ES-I3 (cell line): ENCODE results near the gene PRPF40A.

ENCODE experiments used
- H3K36me3 ChIP-seq: 2 replicates; pipeline ENCODE4 v1.6.1; 2013; ENCODE audit warnings: mild to moderate bottlenecking, low read length, control low read depth, moderate library complexity; ENCODE audit not compliant: insufficient read depth
- H3K4me1 ChIP-seq: 2 replicates; pipeline ENCODE4 v1.6.1; 2013; ENCODE audit warnings: mild to moderate bottlenecking, control low read depth, low read length; ENCODE audit not compliant: insufficient read depth
- H3K9ac ChIP-seq: 2 replicates; pipeline ENCODE4 v1.6.1; 2013; ENCODE audit warnings: low read depth, mild to moderate bottlenecking, low read length, moderate library complexity
- H3K9me3 ChIP-seq: 2 replicates; pipeline ENCODE4 v1.6.1; 2013; ENCODE audit warnings: mild to moderate bottlenecking, low read length, moderate library complexity; ENCODE audit not compliant: control insufficient read depth, insufficient read depth

The PRPF40A gene

DNA sequence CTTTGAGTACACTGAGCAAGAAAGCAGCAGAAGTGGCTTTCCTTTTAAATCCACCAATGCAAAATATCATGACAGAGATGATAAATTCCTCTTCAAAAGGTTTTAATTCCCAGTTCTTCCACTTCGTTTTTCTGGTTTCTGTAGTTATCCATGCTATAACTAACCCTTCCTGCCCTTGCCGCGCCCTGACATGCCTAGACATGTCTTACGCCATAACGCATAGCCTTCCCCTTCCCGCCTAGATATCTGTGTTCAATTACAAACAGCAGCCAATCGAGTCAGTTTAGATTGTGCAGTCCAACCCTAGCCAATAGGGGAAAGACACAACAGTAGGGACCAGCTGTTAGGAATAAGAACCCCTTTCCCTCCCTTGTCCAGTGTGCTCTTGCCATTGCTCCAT, 16.1 kb downstream of the PRPF40A start:
- H3K36me3 ChIP-seq: peaks cover 11% of the 10 kb centered on the region; the same call in 1 of the 2 replicates

DNA sequence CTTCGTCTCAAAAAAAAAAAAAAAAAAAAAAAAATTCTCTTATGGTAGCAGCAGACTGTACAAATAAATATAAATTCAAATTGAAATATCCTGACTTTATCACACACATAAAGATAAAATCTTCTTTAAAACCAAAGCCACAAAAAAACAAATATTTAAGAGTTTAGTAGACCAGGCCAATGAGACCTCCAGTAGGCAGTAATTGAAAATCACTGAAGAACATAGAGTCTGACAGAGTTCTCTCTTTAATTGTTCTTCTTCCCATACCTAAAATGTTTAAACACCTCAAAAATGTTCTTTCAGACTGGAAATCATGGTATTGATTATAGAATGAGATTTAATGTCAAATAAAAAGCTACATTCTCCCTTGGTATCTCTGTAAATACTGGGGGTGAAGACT, 20.8 kb downstream of the PRPF40A start:
- Histone ChIP-seq H3K9me3 (no peaks in the 10 kb centered on the region; the same call in 1 of the 2 replicates), H3K36me3 (peaks cover 8% of the 10 kb centered on the region; the same call in 1 of the 2 replicates), H3K4me1 (no peaks in the 10 kb centered on the region), H3K9ac (no peak overlapping the region)

More for the DNA sequence above, 16.1 kb downstream of the PRPF40A start:
- H3K4me1 ChIP-seq: 0 out of 2 replicates have a peak, but pooled peaks cover 3% of the 10 kb centered on the region
- no peak overlapping the region for H3K9ac ChIP-seq
- H3K9me3 ChIP-seq: no peaks in the 10 kb centered on the region; the same call in 1 of the 2 replicates

GRCh38 chr2:152695763-152696162, 21.5 kb downstream of the PRPF40A start:
- Histone ChIP-seq H3K9ac (no peak overlapping the region), H3K36me3 (peaks cover 4% of the 10 kb centered on the region; the same call in 1 of the 2 replicates), H3K4me1 (no peaks in the 10 kb centered on the region), H3K9me3 (no peaks in the 10 kb centered on the region)

DNA sequence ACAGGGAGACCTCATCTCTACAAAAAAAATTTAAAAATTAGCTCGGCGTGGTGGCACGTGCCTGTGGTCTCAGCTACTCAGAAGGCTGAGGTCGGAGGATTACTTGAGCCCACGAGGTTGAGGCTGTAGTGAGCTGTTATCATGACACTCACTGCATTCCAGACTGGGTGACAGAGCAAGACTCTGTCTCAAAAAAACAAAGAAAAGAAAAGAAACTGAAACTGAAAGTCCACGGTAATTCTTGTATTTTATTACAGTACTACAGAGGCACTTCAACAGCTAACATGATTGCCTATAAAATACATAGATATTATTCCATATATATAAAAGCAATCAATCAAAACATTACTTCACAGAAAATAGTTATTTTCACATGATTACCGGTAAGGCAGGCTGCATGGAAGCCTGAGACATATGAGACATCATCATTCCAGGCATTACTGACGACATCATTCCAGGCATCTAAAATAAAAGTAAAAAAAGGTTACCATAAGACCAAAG, 23.1 kb downstream of the PRPF40A start:
- Histone ChIP-seq H3K36me3 (peaks cover 4% of the 10 kb centered on the region; the same call in 1 of the 2 replicates), H3K4me1 (no peaks in the 10 kb centered on the region), H3K9ac (no peak overlapping the region), H3K9me3 (no peaks in the 10 kb centered on the region)

DNA sequence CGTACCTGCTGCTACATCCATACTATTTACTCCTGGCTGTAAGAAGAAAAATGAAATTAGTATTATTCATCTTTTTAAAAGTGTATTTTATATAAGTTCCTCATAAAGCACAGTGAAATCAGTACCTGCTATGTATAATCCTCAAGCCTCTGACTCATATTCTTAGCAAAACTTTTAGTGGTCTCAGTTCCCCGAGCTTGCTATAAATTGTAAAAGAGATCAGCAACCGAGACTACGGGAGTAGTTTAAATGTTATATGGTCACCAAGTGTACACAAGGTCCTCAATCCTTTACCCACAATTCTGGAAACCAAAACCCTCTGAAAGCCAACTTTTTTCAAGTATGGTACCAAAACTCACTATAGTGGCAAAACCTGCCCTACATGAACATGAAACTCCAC, 24.2 kb downstream of the PRPF40A start:
- Histone ChIP-seq H3K9me3 (no peaks in the 10 kb centered on the region), H3K9ac (no peak overlapping the region), H3K36me3 (peaks cover 4% of the 10 kb centered on the region), H3K4me1 (no peaks in the 10 kb centered on the region)

DNA sequence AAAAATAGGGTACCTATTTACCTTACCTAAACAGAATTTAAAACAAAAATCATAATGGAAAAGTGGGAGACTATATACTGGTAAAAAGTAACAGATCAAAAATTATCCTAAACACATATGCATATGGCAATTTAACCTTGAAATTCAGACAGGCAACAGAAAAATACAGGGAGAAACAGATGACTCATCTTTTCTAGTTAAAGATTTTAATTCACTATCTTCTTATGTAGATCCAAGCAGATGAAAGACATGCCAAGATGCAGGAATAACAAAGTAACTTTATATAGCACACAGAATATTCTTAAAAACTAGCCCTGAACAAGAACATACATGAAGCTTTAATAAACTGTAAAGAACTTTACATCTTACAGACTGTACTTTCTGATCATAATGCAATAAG, 30.9 kb downstream of the PRPF40A start:
- Histone ChIP-seq H3K36me3 (peaks cover 4% of the 10 kb centered on the region), H3K4me1 (no peaks in the 10 kb centered on the region), H3K9me3 (0 out of 2 replicates have a peak, but pooled peaks cover 4% of the 10 kb centered on the region), H3K9ac (no peak overlapping the region)

GRCh38 chr2:152683400-152683799, 33.9 kb downstream of the PRPF40A start:
- Histone ChIP-seq H3K9me3 (0 out of 2 replicates have a peak, but pooled peaks cover 4% of the 10 kb centered on the region), H3K36me3 (peaks cover 7% of the 10 kb centered on the region), H3K9ac (no peak overlapping the region), H3K4me1 (no peaks in the 10 kb centered on the region)

GRCh38 chr2:152682663-152683062, 34.6 kb downstream of the PRPF40A start:
- Histone ChIP-seq H3K9me3 (0 out of 2 replicates have a peak, but pooled peaks cover 4% of the 10 kb centered on the region), H3K4me1 (no peaks in the 10 kb centered on the region), H3K36me3 (peaks cover 7% of the 10 kb centered on the region), H3K9ac (no peak overlapping the region)

DNA sequence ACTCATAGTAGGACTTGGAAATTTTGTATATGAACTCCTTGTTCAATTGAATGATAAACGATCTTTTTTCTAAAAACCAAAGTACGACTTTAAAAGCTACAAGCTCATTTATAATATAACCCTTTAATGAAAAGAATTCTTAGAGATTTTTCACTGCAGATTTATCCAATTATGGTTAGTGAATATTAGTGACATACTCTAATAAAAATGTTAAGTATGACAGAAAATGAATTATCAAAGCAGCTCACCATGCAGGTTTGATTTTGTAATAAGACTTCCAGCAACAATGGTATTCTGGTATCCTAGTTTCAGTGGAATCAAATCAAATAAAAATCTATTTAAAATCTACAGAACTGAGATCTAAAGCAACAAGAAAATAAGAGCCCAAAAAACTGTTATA, 38.5 kb downstream of the PRPF40A start:
- H3K36me3 ChIP-seq: peaks cover 7% of the 10 kb centered on the region
- H3K4me1 ChIP-seq: no peaks in the 10 kb centered on the region
- 0 out of 2 replicates have a peak, but pooled peaks cover 4% of the 10 kb centered on the region for H3K9me3 ChIP-seq
- no peak overlapping the region for H3K9ac ChIP-seq

DNA sequence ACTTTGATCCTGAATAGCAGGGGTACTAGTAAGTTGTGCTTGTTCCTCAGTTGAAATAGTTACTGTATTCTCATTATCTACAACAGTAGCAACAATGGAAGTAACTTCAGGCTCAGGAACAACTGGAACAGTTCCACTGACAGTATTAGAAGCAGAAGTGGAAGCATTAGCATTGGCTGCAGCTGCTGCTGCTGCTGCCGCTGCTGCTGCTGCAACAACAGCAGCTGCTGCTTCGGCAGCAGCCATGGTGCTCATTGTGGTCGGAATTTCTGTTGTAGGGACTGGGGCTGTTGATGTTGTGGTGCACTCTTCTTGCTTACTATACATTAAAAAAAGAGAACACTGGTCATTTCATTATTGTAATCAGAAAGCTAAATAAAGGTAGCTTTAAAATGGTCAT, 40.8 kb downstream of the PRPF40A start:
- Histone ChIP-seq H3K4me1 (no peaks in the 10 kb centered on the region), H3K9me3 (no peaks in the 10 kb centered on the region), H3K9ac (no peak overlapping the region), H3K36me3 (peaks cover 4% of the 10 kb centered on the region; the same call in 1 of the 2 replicates)

GRCh38 chr2:152674334-152674733, 42.9 kb downstream of the PRPF40A start:
- no peaks in the 10 kb centered on the region; the same call in 1 of the 2 replicates for H3K36me3 ChIP-seq
- no peak overlapping the region for H3K9ac ChIP-seq
- H3K9me3 ChIP-seq: no peaks in the 10 kb centered on the region
- H3K4me1 ChIP-seq: no peaks in the 10 kb centered on the region

DNA sequence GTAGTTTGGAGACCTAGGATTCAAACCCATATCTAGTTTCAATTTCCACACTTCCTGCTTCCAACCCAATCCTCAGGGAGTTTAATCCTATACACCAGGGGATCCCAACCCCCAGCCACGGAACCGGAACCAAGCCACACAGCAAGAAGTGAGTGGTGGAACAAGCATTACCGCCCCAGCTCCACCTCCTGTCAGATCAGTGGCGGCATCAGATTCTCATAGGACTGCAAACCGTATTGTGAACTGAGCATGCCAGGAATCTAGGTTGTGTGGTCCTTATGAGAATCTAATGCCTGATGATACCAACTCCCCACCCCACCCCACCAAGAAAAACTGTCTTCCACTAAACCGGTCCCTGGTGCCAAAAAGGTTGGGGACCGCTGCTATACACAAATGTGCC, 52.5 kb downstream of the PRPF40A start:
- Histone ChIP-seq H3K4me1 (no peaks in the 10 kb centered on the region), H3K9ac (no peak overlapping the region), H3K36me3 (peaks cover 30% of the 10 kb centered on the region), H3K9me3 (no peaks in the 10 kb centered on the region)

DNA sequence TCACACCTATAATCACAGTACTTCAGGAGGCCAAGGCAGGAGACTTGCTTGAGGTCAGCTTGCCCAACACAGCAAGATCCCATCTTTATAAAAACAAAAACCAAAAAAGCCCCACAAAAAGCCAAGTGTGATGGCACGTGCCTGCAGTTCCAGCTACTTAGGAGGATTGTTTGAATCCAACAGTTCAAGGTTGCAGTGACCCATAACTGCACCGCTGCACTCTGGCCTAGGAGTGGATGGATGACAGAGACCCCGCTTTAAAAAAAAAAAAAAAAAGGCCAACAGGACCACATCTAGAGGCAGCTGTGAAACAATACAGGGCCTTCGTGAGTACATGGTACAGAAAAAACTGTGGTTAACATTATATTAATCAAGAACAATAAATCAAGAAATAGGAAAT, 56.2 kb downstream of the PRPF40A start:
- Histone ChIP-seq H3K4me1 (no peaks in the 10 kb centered on the region), H3K36me3 (peaks cover 32% of the 10 kb centered on the region), H3K9ac (no peak overlapping the region), H3K9me3 (no peaks in the 10 kb centered on the region)

- Histone ChIP-seq H3K4me1 (no peaks in the 10 kb centered on the region), H3K36me3 (peaks cover 25% of the 10 kb centered on the region), H3K9me3 (no peaks in the 10 kb centered on the region), H3K9ac (no peak overlapping the region)
Observed at GRCh38 chr2:152658221-152658620, 59.0 kb downstream of the PRPF40A start.

DNA sequence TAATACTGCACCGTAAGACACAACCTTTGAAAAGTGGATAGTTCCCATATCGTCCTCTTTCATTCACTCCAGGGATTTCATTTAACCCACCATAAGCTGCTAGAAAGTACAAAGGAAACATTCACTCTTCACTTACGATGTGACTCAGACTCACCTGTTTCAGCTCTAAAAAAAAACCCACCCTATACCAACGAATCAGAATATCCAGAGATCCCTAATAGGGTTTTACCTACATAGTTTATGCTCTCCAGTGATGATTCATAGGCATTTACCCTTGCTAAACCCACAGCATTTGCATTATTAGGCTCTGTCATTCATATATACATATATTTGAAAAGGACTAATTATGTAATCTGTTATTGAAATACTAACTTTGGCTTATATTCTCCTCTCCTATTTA, 60.2 kb downstream of the PRPF40A start:
- peaks cover 22% of the 10 kb centered on the region for H3K36me3 ChIP-seq

More for the DNA sequence above, 60.2 kb downstream of the PRPF40A start:
- Histone ChIP-seq H3K9ac (no peak overlapping the region), H3K9me3 (no peaks in the 10 kb centered on the region), H3K4me1 (no peaks in the 10 kb centered on the region)
